Ishikawa (cell line): ENCODE results near the gene TMEM119.

Source experiments
- EP300 ChIP-seq: IDR thresholded peaks from 2 replicates; pipeline ENCODE4 v1.6.1; 2012; ENCODE audit warnings: borderline replicate concordance
- MAX ChIP-seq: IDR thresholded peaks from 2 replicates; pipeline ENCODE4 v1.6.1; 2012
- REST ChIP-seq: IDR thresholded peaks from 2 replicates; pipeline ENCODE4 v1.6.1; 2012; ENCODE audit warnings: low read depth, mild to moderate bottlenecking
- TAF1 ChIP-seq: IDR thresholded peaks from 2 replicates; pipeline ENCODE4 v1.6.1; 2012; ENCODE audit warnings: low read depth, mild to moderate bottlenecking
- TEAD4 ChIP-seq: IDR thresholded peaks from 2 replicates; pipeline ENCODE4 v1.6.1; 2012
- USF1 ChIP-seq: IDR thresholded peaks from 2 replicates; pipeline ENCODE4 v1.6.1; 2012
- ZBTB7A ChIP-seq: IDR thresholded peaks from 2 replicates; pipeline ENCODE4 v1.6.1; 2012; ENCODE audit warnings: low read depth

GRCh38 chr12:108622921-108623514 is 25.1 kb upstream of the TMEM119 start:
- TF ChIP-seq TAF1 (no peak), TEAD4 (no peak), MAX (no peak), REST (no peak), EP300 (no peak), ZBTB7A (no peak), USF1 (no peak)
